ENCODE measurements around the gene CASTOR1. TPM values are rescaled to one million over a fixed set of nuclear protein-coding genes. Genes with fewer than 3 reads are reported as not detected.

The CASTOR1 gene
- total and polyA plus RNA-seq, 2 donors (not counting 3 experiments of a cell fraction or from before 2014, with no cell fraction given): 8.1 to 26.8 TPM

DNA sequence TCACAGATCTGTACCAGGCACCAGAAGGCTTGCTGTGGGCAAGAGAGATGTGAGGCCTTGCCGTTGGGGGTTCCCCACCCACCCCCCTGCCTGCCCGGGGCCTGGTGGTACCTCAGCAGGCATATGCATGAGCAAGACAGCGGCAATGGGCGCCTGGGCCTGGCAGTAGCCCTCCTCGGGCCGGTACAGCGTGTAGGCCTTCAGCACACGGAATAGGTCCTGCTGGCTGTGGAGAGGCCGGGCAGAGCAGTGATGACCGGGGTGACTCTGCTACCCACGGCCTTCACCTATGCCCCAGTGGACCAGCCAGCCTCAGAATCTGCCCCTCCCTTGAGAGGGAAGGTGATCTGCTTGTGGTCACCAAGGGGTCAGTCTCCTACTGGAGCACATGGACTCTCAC lies 5.5 kb upstream of the CASTOR1 start:
- no peak overlapping the region for H3K4me3 ChIP-seq (replicated peaks in 1 of 3; ENCODE audit: insufficient read depth in 1 of 3, low read depth in 1 of 3, low read length in 3 of 3)
- no peak overlapping the region for H3K27ac ChIP-seq (ENCODE audit: insufficient read depth, low read depth, low read length)
- ChIA-PET CTCF (no interaction called here), POLR2A (no interaction called here)
- H3K9me1 ChIP-seq (replicated peaks; ENCODE audit: control insufficient read depth, extremely low read depth, insufficient read depth, low read length): no peaks in the 10 kb centered on the region
- no peak overlapping the region for H3K4me2 ChIP-seq (ENCODE audit: insufficient read depth, low read length)
- peaks cover 17% of the 10 kb centered on the region for H3K4me1 ChIP-seq (ENCODE audit: control insufficient read depth, extremely low read depth, insufficient read depth, low read length)
- no peaks in the 10 kb centered on the region for H3K79me2 ChIP-seq (ENCODE audit: control insufficient read depth, insufficient read depth, low read length)
- peaks cover 0 to 30% of the 10 kb centered on the region in 2 experiments for H3K36me3 ChIP-seq (ENCODE audit: control insufficient read depth in 2 of 2, extremely low read depth in 1 of 2, insufficient read depth in 2 of 2, low read length in 2 of 2)
- DNase-seq (ENCODE audit: low read depth, low spot score): no peak
- no TSS peak for BruUV-seq (replicated peaks)
- no peaks in the 10 kb centered on the region for H3K9me3 ChIP-seq (replicated peaks; ENCODE audit: control insufficient read depth, insufficient read depth, low read length)
- no peak for FAIRE-seq
- no peaks in the 10 kb centered on the region for H4K20me1 ChIP-seq (replicated peaks; ENCODE audit: control insufficient read depth, extremely low read depth, insufficient read depth, low read length)
- intact Hi-C loops (cut with micrococcal nuclease) (no loop called here), dilution Hi-C loops (cut with MboI; ENCODE audit: extremely low pct_ligation_motif_present, low sequenced_read_pairs) (no loop called here)
- TF ChIP-seq, protein P1, sequence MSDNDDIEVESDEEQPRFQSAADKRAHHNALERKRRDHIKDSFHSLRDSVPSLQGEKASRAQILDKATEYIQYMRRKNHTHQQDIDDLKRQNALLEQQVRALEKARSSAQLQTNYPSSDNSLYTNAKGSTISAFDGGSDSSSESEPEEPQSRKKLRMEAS (IDR thresholded peaks at IDR 0.05; ENCODE audit: insufficient read depth, insufficient read length): no peak
- no peak for TF ChIP-seq POLR2A (IDR thresholded peaks at IDR 0.05; ENCODE audit: low read depth, low read length)
- TF ChIP-seq, protein P2, sequence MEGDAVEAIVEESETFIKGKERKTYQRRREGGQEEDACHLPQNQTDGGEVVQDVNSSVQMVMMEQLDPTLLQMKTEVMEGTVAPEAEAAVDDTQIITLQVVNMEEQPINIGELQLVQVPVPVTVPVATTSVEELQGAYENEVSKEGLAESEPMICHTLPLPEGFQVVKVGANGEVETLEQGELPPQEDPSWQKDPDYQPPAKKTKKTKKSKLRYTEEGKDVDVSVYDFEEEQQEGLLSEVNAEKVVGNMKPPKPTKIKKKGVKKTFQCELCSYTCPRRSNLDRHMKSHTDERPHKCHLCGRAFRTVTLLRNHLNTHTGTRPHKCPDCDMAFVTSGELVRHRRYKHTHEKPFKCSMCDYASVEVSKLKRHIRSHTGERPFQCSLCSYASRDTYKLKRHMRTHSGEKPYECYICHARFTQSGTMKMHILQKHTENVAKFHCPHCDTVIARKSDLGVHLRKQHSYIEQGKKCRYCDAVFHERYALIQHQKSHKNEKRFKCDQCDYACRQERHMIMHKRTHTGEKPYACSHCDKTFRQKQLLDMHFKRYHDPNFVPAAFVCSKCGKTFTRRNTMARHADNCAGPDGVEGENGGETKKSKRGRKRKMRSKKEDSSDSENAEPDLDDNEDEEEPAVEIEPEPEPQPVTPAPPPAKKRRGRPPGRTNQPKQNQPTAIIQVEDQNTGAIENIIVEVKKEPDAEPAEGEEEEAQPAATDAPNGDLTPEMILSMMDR (IDR thresholded peaks at IDR 0.05; ENCODE audit: extremely low read depth in 1 of 2, insufficient read depth in 1 of 2, low read depth in 1 of 2, low read length in 2 of 2): no peak
- no peak for TF ChIP-seq JUN (IDR thresholded peaks at IDR 0.05; ENCODE audit: borderline replicate concordance, insufficient read depth, insufficient read length, low read depth)
- no peak for TF ChIP-seq EZH2 (IDR thresholded peaks at IDR 0.05; ENCODE audit: borderline replicate concordance, low read depth, low read length, severe bottlenecking)
- no peak for TF ChIP-seq POLR2AphosphoS5 (IDR thresholded peaks at IDR 0.05; ENCODE audit: insufficient read depth, low read depth, low read length)
- no peak for TF ChIP-seq GATA2 (IDR thresholded peaks at IDR 0.05; ENCODE audit: insufficient read depth, insufficient read length, low read depth, low read length)
- no peak for TF ChIP-seq MYC (IDR thresholded peaks at IDR 0.05; ENCODE audit: low read depth, low read length)
- no peak for TF ChIP-seq FOS (IDR thresholded peaks at IDR 0.05; ENCODE audit: borderline replicate concordance, insufficient read depth, low read length)
- no peaks in the 10 kb centered on the region for H3K27me3 ChIP-seq (ENCODE audit: control insufficient read depth in 2 of 2, insufficient read depth in 2 of 2, low read length in 2 of 2)
- H2AFZ ChIP-seq (ENCODE audit: low read depth, low read length): no peak overlapping the region
- H3K9ac ChIP-seq (replicated peaks; ENCODE audit: extremely low read depth, insufficient read depth, low read length): no peak overlapping the region

Data from endothelial cell of umbilical vein (primary cell).